ENCODE data around the gene CRBN. TPM values are rescaled to one million over a fixed set of nuclear protein-coding genes. Genes with fewer than 3 reads are reported as not detected.

Gene CRBN
- total and polyA plus RNA-seq, 2 of the 13 experiments (the other 11 are each of a cell fraction or from before 2014, with no cell fraction given) = 30.8 to 36.1 TPM

DNA sequence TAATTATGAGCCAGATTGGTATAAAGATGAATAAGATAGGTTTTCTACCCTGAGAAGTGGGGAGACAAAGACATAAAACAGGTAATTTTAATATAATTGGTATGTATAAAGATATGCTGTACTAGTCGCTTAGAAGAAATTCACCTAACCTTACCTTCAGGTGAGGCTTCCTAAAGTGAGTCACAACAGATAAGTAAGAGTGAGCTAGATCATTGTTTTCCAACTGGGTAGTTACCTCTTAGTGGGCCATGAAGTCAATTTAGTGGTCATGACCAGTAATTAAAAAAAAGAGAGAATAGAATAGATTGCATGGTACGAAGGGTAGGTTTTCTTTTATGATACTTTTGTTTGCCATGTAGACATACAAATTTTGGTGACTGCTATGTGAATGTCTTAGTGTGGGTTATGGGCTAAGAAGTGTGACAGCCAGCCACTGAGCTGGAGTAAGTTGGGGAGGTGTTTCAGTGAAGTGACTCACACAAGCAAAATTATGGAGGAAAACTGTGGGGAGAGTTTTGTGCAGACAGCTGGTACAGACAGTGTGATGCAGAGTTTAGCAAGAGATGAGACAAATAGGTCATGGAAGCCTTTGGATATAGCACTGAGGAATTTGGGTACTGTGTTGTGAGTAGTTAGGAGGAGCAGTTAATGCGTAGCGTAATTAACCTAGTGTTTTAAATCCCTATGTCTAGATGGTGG is 44.6 kb downstream of the CRBN start:
- H3K9ac ChIP-seq (ENCODE audit: insufficient read depth, low read depth, low read length) = no peak overlapping the region
- intact Hi-C loops (cut with micrococcal nuclease; ENCODE audit: unreplicated experiment) (no loop called here), in situ Hi-C loops (cut with HindIII; ENCODE audit: extremely low pct_ligation_motif_present, low pct_unique_long_range_greater_than_20kb) (no loop called here)
- no peak overlapping the region for H3K4me2 ChIP-seq (ENCODE audit: low read depth, low read length)
- no peak overlapping the region for H3K27ac ChIP-seq (ENCODE audit: extremely low read length, insufficient read depth, low read length)
- ATAC-seq (no peak), FAIRE-seq (no peak), DNase-seq (ENCODE audit: low spot score) (no peak)
- BruUV-seq (replicated peaks) = no TSS peak
- TF ChIP-seq MXD3 (CRISPR knock-in tag; IDR thresholded peaks at IDR 0.05) = no peak
- no peak for TF ChIP-seq MYC (CRISPR knock-in tag; IDR thresholded peaks at IDR 0.05; ENCODE audit: borderline replicate concordance)
- no peak for TF ChIP-seq KMT2A (CRISPR knock-in tag; IDR thresholded peaks at IDR 0.05)
- no peak for TF ChIP-seq KDM5A (IDR thresholded peaks at IDR 0.05; ENCODE audit: borderline replicate concordance, low read length)
- no peak for TF ChIP-seq MBNL3 (CRISPR knock-in tag; conservative IDR thresholded peaks at IDR 0.05)
- no peak for TF ChIP-seq TAF15 (IDR thresholded peaks at IDR 0.05; ENCODE audit: low read depth, low read length, poor library complexity, severe bottlenecking)
- TF ChIP-seq ZBTB42 (CRISPR knock-in tag; IDR thresholded peaks at IDR 0.05) = no peak
- no peak for TF ChIP-seq KLF16 (CRISPR knock-in tag; IDR thresholded peaks at IDR 0.05)
- peaks cover 5 to 57% of the 10 kb centered on the region in 2 experiments for H3K36me3 ChIP-seq (replicated peaks in 1 of 2; ENCODE audit: control insufficient read depth in 1 of 2, insufficient read depth in 2 of 2, low read length in 2 of 2)
- H3K4me3 ChIP-seq (replicated peaks in 1 of 3; ENCODE audit: insufficient read depth in 1 of 3, low read depth in 2 of 3, low read length in 3 of 3) = no peak overlapping the region
- H3K4me1 ChIP-seq (ENCODE audit: insufficient read depth, low read length) = no peaks in the 10 kb centered on the region
- ChIA-PET CTCF (ENCODE audit: low intra/inter-chr PET ratio, low total read pairs) (no interaction called here), POLR2A (no interaction called here)
- H4K20me1 ChIP-seq (ENCODE audit: insufficient read depth, low read length) = 0 out of 2 replicates have a peak, but pooled peaks cover 3% of the 10 kb centered on the region
- no peak overlapping the region for H2AFZ ChIP-seq (ENCODE audit: low read length)
- no peaks in the 10 kb centered on the region for H3K9me3 ChIP-seq (ENCODE audit: low read length)
- peaks cover 19% of the 10 kb centered on the region for H3K79me2 ChIP-seq (ENCODE audit: insufficient read depth, low read length)
- whole genome bisulfite sequencing (ENCODE audit: low lambda C conversion rate) = 99% methylated on average over 4 of the region's 4 CpGs
- H3K27me3 ChIP-seq (ENCODE audit: control insufficient read depth in 1 of 2, insufficient read depth in 2 of 2, low read length in 2 of 2) = no peaks in the 10 kb centered on the region

DNA sequence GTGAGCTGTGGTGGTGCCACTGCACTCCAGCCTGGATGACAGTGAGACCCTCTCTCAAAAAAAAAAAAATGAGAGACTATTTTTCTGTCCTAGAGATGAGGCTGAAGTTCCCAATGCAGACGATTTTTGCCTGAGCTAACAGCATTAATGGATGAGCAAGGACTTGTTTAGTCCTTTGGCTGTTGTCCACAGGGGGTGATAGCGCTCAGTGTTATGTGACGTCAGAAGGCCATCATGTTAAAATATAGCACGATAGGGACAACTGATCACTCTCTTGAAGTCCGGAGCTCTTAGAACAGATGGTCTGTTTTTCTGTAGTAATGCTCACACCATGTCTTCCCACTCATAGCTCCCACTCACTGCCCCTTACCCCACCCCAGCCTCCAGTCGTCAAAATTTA is 46.0 kb downstream of the CRBN start:
- no TSS peak for BruUV-seq (replicated peaks)
- Histone ChIP-seq H3K4me1 (ENCODE audit: insufficient read depth, low read length) (peaks cover 14% of the 10 kb centered on the region), H3K27me3 (ENCODE audit: control insufficient read depth in 1 of 2, insufficient read depth in 2 of 2, low read length in 2 of 2) (no peaks in the 10 kb centered on the region), H2AFZ (ENCODE audit: low read length) (no peak overlapping the region), H4K20me1 (ENCODE audit: insufficient read depth, low read length) (0 out of 2 replicates have a peak, but pooled peaks cover 3% of the 10 kb centered on the region), H3K79me2 (ENCODE audit: insufficient read depth, low read length) (peaks cover 28% of the 10 kb centered on the region), H3K4me2 (ENCODE audit: low read depth, low read length) (no peak overlapping the region), H3K36me3 (replicated peaks in 1 of 2; ENCODE audit: control insufficient read depth in 1 of 2, insufficient read depth in 2 of 2, low read length in 2 of 2) (peaks cover 7 to 56% of the 10 kb centered on the region in 2 experiments), H3K27ac (ENCODE audit: extremely low read length, insufficient read depth, low read length) (no peak overlapping the region), H3K9me3 (ENCODE audit: low read length) (no peaks in the 10 kb centered on the region), H3K4me3 (replicated peaks in 1 of 3; ENCODE audit: insufficient read depth in 1 of 3, low read depth in 2 of 3, low read length in 3 of 3) (no peak overlapping the region), H3K9ac (ENCODE audit: insufficient read depth, low read depth, low read length) (no peak overlapping the region)
- POLR2A ChIA-PET = no interaction called here
- peak; percentile 55 for ATAC-seq
- WGBS (ENCODE audit: low lambda C conversion rate) = 91% methylated on average over 6 of the region's 6 CpGs
- DNase-seq (ENCODE audit: low spot score) = no peak
- in situ Hi-C loops (cut with HindIII; ENCODE audit: extremely low pct_ligation_motif_present, low pct_unique_long_range_greater_than_20kb) (no loop called here), intact Hi-C loops (cut with micrococcal nuclease; ENCODE audit: unreplicated experiment) (no loop called here)
- no peak for FAIRE-seq
- CTCF ChIA-PET (ENCODE audit: low intra/inter-chr PET ratio, low total read pairs) = no interaction called here
- TF ChIP-seq ZNF616 (CRISPR knock-in tag; IDR thresholded peaks at IDR 0.05; ENCODE audit: low read depth) = no peak
- no peak for TF ChIP-seq NPAS2 (CRISPR knock-in tag; IDR thresholded peaks at IDR 0.05; ENCODE audit: borderline replicate concordance)
- TF ChIP-seq MAFF (IDR thresholded peaks at IDR 0.05; ENCODE audit: low read depth, low read length) = no peak
- no peak for TF ChIP-seq ZSCAN31 (CRISPR knock-in tag; IDR thresholded peaks at IDR 0.05; ENCODE audit: low read depth)
- TF ChIP-seq ZSCAN9 (CRISPR knock-in tag; IDR thresholded peaks at IDR 0.05; ENCODE audit: borderline replicate concordance) = no peak
- TF ChIP-seq SNAI1 (CRISPR knock-in tag; IDR thresholded peaks at IDR 0.05; ENCODE audit: borderline replicate concordance) = no peak
- no peak for TF ChIP-seq MIER2 (CRISPR knock-in tag; IDR thresholded peaks at IDR 0.05)
- TF ChIP-seq BCL6 (CRISPR knock-in tag; IDR thresholded peaks at IDR 0.05) = no peak
- TF ChIP-seq ZNF781 (CRISPR knock-in tag; IDR thresholded peaks at IDR 0.05; ENCODE audit: borderline replicate concordance, not compliant biosample characterization) = no peak
- no peak for TF ChIP-seq ZNF20 (CRISPR knock-in tag; IDR thresholded peaks at IDR 0.05)

Measured in HepG2 (cell line).